Gastroesophageal sphincter (tissue), 4 donors: ENCODE results near the gene AATF. TPM values are rescaled to one million over a fixed set of nuclear protein-coding genes. Genes with fewer than 3 reads are reported as not detected.

Experiments used
- ATAC-seq: fragments of 150-250 bp; one replicate; pipeline ENCODE4 v1.9.1; 2016; ENCODE audit warnings: mild to moderate bottlenecking, moderate library complexity
- H3K27ac ChIP-seq, 4 donors: fragments of 200-600 bp; sonication (generic) in 3 of 4; 1 replicate in 3 of 4; 2 replicates in 1 of 4; pipeline ENCODE4 v1.5.1; 2016 to 2019
- H3K27me3 ChIP-seq: fragments of 200-600 bp; sonication (generic); one replicate; pipeline ENCODE4 v1.5.1; 2019
- H3K36me3 ChIP-seq, 2 donors: fragments of 200-600 bp; sonication (generic); one replicate each; pipeline ENCODE4 v1.5.1; 2019; ENCODE audit warnings: control low read depth in 1 of 2
- H3K4me1 ChIP-seq, 3 donors: fragments of 200-600 bp; sonication (generic); 1 replicate in 2 of 3; 2 replicates in 1 of 3; pipeline ENCODE4 v1.5.1; 2016 to 2019; ENCODE audit warnings: control low read depth in 2 of 3
- H3K4me3 ChIP-seq, 2 donors: fragments of 200-600 bp; sonication (generic); one replicate each; pipeline ENCODE4 v1.5.1; 2019; ENCODE audit warnings: mild to moderate bottlenecking in 1 of 2, moderate library complexity in 1 of 2
- H3K9me3 ChIP-seq, 3 donors: fragments of 200-600 bp; sonication (generic); one replicate each; pipeline ENCODE4 v1.5.1; 2017 to 2019; ENCODE audit warnings: control low read depth in 2 of 3
- EP300 ChIP-seq: sonication (generic); formaldehyde crosslinking; IDR thresholded peaks from one replicate; pipeline ENCODE4 v1.6.1; 2017; ENCODE audit warnings: antibody characterized with exemption, mild to moderate bottlenecking
- POLR2A ChIP-seq, 2 donors: fragments of 450-650 bp; IDR thresholded peaks; one replicate each; pipeline ENCODE4 v1.6.1; 2017; ENCODE audit warnings: antibody characterized with exemption in 2 of 2, mild to moderate bottlenecking in 2 of 2, moderate library complexity in 1 of 2
- POLR2AphosphoS5 ChIP-seq: sonication (generic); formaldehyde crosslinking; IDR thresholded peaks from one replicate; pipeline ENCODE4 v1.6.1; 2017; ENCODE audit warnings: antibody characterized with exemption
- WGBS, 2 donors: methylation state at CpG; one replicate each; pipeline ENCODE4 v1.1.5; 2018; ENCODE audit warnings: low coverage in 1 of 2; 5-methylcytosine and 5-hydroxymethylcytosine counted together
- total RNA-seq, 4 donors: library from RNA; depleted of rRNA; stranded (reverse); fragments of >200 nt; gene quantifications; one replicate each; pipeline ENCODE4 v1.1.0, GENCODE V29; 2016
- TF ChIP-seq, protein P1 (sequence below), 4 experiments: fragments of 200-600 bp in 2 of 4; fragments of 450-650 bp in 2 of 4; sonication (generic) in 1 of 4; IDR thresholded peaks; one replicate each; pipeline ENCODE4 v1.5.1; 2017 to 2019; ENCODE audit warnings: antibody characterized with exemption in 4 of 4, mild to moderate bottlenecking in 2 of 4, moderate library complexity in 2 of 4

AATF gene
- total RNA-seq, 4 donors from 2014 or later, result 36.1 to 45.1 (median 38.5) TPM

DNA sequence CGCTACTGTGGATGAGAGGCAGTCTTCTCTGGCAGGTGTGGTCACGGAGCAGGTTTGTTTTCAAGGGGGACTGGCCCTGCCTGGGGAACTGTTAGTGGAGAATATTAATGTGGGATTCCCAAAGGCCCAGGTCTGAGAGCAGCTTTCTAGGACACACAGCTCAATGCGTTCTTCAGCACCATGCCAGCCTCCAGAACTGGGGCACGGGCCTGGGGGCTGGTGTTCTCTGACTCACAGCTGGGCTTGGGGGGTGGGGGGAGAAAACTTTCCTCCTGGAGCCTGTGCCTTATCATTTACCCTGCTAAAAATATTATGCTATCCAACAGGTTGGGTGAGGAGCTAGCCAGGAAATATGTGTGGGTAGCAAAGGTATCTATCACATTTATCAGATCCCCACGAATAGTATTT is 24.9 kb upstream of the AATF start:
- peaks cover 0 to 3% (median 0%) of the 10 kb centered on the region in 3 donors for H3K4me1 ChIP-seq
- no peaks in the 10 kb centered on the region for H3K9me3 ChIP-seq
- ATAC-seq, result no peak
- H3K4me3 ChIP-seq, result no peak overlapping the region
- no peaks in the 10 kb centered on the region for H3K36me3 ChIP-seq
- no peak for TF ChIP-seq EP300
- no peak for TF ChIP-seq POLR2A (IDR thresholded peaks at IDR 0.05)
- no peak for TF ChIP-seq POLR2AphosphoS5
- TF ChIP-seq, protein P1, sequence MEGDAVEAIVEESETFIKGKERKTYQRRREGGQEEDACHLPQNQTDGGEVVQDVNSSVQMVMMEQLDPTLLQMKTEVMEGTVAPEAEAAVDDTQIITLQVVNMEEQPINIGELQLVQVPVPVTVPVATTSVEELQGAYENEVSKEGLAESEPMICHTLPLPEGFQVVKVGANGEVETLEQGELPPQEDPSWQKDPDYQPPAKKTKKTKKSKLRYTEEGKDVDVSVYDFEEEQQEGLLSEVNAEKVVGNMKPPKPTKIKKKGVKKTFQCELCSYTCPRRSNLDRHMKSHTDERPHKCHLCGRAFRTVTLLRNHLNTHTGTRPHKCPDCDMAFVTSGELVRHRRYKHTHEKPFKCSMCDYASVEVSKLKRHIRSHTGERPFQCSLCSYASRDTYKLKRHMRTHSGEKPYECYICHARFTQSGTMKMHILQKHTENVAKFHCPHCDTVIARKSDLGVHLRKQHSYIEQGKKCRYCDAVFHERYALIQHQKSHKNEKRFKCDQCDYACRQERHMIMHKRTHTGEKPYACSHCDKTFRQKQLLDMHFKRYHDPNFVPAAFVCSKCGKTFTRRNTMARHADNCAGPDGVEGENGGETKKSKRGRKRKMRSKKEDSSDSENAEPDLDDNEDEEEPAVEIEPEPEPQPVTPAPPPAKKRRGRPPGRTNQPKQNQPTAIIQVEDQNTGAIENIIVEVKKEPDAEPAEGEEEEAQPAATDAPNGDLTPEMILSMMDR (IDR thresholded peaks at IDR 0.05), result no peak
- H3K27me3 ChIP-seq, result peaks cover 99% of the 10 kb centered on the region
- 14 to 92% methylated on average over 1 to 2 of the region's 5 CpGs for WGBS, 2 donors
- H3K27ac ChIP-seq, result no peak overlapping the region

DNA sequence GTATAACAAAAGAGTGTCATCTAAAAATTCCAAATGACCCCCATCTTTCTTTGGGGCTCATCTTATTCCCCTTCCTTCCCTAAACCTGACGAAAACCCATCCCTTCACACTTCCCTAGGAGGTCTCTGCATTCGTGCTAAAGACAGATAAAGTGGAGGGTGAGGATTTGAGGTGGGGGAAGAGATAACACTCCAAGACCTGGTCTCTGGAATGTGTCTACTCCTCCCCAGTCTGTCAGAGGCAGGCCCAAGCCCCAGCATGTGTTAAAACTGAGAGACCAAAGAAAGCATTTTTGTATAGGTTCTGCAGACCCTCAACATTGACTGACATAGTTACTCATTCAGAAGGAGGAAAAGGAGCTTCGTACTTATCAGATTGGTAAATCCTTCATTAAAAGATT is 22.5 kb upstream of the AATF start:
- H3K36me3 ChIP-seq, result no peaks in the 10 kb centered on the region
- no peak overlapping the region for H3K4me3 ChIP-seq
- WGBS, 2 donors, result 82 to 91% methylated on average over 3 of the region's 3 CpGs
- peaks cover 0 to 6% (median 0%) of the 10 kb centered on the region in 3 donors for H3K4me1 ChIP-seq
- peaks cover 99% of the 10 kb centered on the region for H3K27me3 ChIP-seq
- ATAC-seq, result no peak
- no peaks in the 10 kb centered on the region for H3K9me3 ChIP-seq
- no peak for TF ChIP-seq EP300
- TF ChIP-seq, protein P1 (IDR thresholded peaks at IDR 0.05), result no peak
- no peak for TF ChIP-seq POLR2AphosphoS5
- TF ChIP-seq POLR2A (IDR thresholded peaks at IDR 0.05), result no peak
- no peak overlapping the region for H3K27ac ChIP-seq

DNA sequence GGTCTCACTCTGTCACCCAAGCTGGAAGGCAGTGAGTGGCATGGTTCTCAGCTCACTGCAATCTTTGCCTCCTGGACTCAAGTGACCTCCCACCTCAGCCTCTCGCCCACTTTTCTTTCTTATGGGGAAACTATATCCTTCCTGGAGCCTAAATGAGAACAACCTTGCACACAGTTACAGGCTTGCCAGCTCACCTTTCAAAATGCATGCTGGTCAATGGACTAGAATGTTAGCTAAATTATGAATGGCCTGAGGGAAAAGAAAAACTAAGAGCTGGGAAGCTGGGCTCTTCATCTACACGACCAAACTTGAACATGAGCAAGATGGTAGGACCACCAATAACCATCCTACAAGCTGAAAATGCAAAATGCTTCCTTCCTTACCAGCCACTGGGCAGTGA is 22.1 kb upstream of the AATF start:
- no peak for ATAC-seq
- Histone ChIP-seq H3K27ac (no peak overlapping the region), H3K9me3 (no peaks in the 10 kb centered on the region), H3K4me1 (peaks cover 0 to 11% (median under 1%) of the 10 kb centered on the region in 3 donors), H3K27me3 (peaks cover 99% of the 10 kb centered on the region), H3K4me3 (no peak overlapping the region), H3K36me3 (no peaks in the 10 kb centered on the region)
- WGBS, 2 donors, result 60 to 67% methylated on average over 1 of the region's 2 CpGs
- TF ChIP-seq, protein P1 (IDR thresholded peaks at IDR 0.05), result no peak
- TF ChIP-seq POLR2AphosphoS5, result no peak
- TF ChIP-seq EP300, result no peak
- no peak for TF ChIP-seq POLR2A (IDR thresholded peaks at IDR 0.05)

DNA sequence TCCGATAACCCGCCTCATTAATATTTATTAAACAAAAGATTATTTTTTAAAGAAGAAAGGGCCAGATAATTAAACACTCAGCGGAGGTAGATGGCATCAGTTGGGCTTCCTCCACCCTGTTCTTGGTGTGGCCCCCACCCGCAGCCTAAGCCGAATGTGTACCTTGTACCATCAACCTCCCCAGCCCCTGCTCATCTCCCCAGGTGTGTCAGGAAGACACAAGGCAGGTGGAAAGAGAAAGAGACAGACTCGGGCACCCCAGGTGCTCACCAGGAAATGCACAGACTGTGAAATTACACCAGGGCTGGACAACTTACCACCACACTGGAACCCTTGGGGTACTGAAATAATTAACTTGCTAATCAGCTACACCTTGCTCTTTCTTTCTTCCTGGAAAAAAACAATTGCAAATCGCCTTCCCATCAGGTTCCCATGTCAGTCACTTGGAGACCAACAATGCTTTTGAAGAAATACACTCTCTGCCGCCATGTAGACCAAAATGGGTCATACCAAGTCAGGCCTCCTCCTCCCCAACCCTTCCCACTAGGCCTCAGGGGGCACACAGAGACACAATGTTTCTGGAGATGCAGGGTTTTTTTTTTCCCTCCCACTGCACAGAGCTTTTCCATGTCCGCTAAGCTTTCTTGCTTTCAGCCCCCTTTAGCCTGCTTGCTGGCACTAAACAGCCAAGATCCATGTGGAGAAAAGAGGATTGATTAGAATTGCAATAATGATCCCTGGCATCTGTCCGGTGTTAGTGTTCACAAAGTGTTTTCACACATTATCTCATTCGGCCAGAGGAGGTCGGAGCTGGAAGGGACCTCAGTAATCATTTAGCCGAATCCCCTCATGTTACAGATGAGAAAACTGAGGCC is 20.0 kb upstream of the AATF start:
- Histone ChIP-seq H3K27ac (no peak overlapping the region), H3K9me3 (no peaks in the 10 kb centered on the region), H3K36me3 (no peaks in the 10 kb centered on the region), H3K4me3 (no peak overlapping the region), H3K27me3 (peaks cover 99% of the 10 kb centered on the region), H3K4me1 (peaks cover 2 to 31% (median 11%) of the 10 kb centered on the region in 3 donors)
- no peak for ATAC-seq
- WGBS, 2 donors, result 46 to 47% methylated on average over 9 to 13 of the region's 13 CpGs
- TF ChIP-seq, protein P1 (IDR thresholded peaks at IDR 0.05), result no peak
- TF ChIP-seq POLR2AphosphoS5, result no peak
- TF ChIP-seq POLR2A (IDR thresholded peaks at IDR 0.05), result no peak
- no peak for TF ChIP-seq EP300
